ENCODE data around the gene HEMK1. TPM values are rescaled to one million over a fixed set of nuclear protein-coding genes. Genes with fewer than 3 reads are reported as not detected.

The HEMK1 gene
- total RNA-seq, 4 donors from 2014 or later = 4.5 to 8.1 (median 7.5) TPM

DNA sequence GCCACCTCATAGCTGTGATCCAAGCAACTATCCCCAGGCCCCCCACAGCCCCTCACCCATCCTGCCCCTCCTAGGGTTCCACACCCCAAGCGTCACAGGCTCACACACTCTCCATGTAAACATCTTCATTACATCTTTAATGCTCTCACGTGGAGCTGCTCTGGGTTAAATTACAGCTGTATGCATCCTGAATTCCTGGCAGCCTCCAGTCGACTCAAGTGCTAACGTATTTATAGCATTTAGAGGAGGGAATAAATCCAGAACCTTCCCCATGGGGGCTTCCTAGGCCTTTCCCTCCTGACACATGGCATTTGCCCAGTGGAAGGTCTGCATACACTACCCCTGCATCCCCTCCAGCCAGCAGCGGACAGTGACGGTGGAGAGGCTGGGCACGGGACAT is 11.4 kb upstream of the HEMK1 start:
- Histone ChIP-seq H3K4me1 (no peaks in the 10 kb centered on the region), H3K4me3 (no peak overlapping the region), H3K27ac (no peak overlapping the region), H3K36me3 (no peaks in the 10 kb centered on the region), H3K9me3 (no peaks in the 10 kb centered on the region), H3K27me3 (no peaks in the 10 kb centered on the region)
- intact Hi-C loops (cut with DNase I; ENCODE audit: low total_unique reads) = no loop called here
- DNase-seq (no peak), ATAC-seq (no peak)
- TF ChIP-seq POLR2A (IDR thresholded peaks at IDR 0.05) = no peak
- TF ChIP-seq, protein P1, sequence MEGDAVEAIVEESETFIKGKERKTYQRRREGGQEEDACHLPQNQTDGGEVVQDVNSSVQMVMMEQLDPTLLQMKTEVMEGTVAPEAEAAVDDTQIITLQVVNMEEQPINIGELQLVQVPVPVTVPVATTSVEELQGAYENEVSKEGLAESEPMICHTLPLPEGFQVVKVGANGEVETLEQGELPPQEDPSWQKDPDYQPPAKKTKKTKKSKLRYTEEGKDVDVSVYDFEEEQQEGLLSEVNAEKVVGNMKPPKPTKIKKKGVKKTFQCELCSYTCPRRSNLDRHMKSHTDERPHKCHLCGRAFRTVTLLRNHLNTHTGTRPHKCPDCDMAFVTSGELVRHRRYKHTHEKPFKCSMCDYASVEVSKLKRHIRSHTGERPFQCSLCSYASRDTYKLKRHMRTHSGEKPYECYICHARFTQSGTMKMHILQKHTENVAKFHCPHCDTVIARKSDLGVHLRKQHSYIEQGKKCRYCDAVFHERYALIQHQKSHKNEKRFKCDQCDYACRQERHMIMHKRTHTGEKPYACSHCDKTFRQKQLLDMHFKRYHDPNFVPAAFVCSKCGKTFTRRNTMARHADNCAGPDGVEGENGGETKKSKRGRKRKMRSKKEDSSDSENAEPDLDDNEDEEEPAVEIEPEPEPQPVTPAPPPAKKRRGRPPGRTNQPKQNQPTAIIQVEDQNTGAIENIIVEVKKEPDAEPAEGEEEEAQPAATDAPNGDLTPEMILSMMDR (IDR thresholded peaks at IDR 0.05 in 4 of 5, conservative IDR thresholded peaks at IDR 0.05 in 1 of 5) = no peak
- in situ Hi-C loops (cut with MboI; ENCODE audit: low sequenced_read_pairs in 4 of 4) = no loop called here

DNA sequence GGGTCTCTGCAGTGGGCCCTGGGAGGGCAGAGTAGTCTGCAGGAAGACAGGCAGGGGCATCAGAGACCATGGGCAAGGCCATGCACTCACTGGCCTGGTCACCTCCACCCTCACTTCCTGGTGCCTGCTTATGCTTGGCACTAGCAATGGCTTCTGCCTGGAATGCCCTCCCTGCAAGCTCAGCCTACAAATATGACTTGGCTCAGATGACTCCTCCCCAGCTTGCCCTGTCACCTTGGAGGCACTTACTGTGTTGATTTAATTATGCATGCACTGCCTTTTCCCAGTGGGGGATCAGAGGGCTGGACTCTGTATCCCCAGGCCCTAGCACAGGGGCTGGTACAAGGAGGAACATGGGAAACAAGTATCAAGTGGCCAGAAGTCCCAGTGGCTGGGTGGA is 9.6 kb upstream of the HEMK1 start:
- in situ Hi-C loops (cut with MboI; ENCODE audit: low sequenced_read_pairs in 4 of 4) = no loop called here
- Histone ChIP-seq H3K27ac (no peak overlapping the region), H3K4me1 (peaks cover 0 to 3% of the 10 kb centered on the region in 2 donors)

DNA sequence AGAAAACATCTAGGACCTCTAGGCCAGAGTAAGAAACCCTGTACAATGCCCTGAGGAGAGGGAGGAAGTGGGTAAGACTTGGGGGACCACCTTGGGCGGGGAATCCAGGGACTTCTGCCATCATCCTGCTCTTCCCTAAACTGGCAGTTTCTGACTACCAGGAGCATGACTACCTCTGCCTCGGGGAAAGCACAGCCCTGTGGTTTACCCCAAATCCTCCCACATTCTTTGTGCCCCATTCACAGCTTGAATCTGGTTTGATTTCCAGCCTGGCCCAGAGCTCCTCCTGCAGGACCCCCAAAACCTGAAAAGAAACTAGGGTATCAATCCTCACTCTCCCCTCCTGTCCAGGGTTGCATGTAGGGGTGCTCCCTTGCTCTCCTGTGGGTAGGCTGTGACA is 6.5 kb upstream of the HEMK1 start:
- no peak for TF ChIP-seq POLR2A (IDR thresholded peaks at IDR 0.05)
- TF ChIP-seq, protein P1 (IDR thresholded peaks at IDR 0.05 in 4 of 5, conservative IDR thresholded peaks at IDR 0.05 in 1 of 5) = no peak
- Histone ChIP-seq H3K9me3 (no peaks in the 10 kb centered on the region), H3K27me3 (no peaks in the 10 kb centered on the region), H3K4me3 (no peak overlapping the region), H3K27ac (no peak overlapping the region), H3K36me3 (no peaks in the 10 kb centered on the region), H3K4me1 (peaks cover 15 to 17% of the 10 kb centered on the region in 2 donors)
- in situ Hi-C loops (cut with MboI; ENCODE audit: low sequenced_read_pairs in 4 of 4) (no loop called here), intact Hi-C loops (cut with DNase I; ENCODE audit: low total_unique reads) (loop anchor here (10.0 kb wide), 1 partner anchor 112 kb away; the partner anchor contains the start of gene DOCK3)
- no peak for ATAC-seq
- DNase-seq = no peak

More for the DNA sequence above, 9.6 kb upstream of the HEMK1 start:
- ATAC-seq (no peak), DNase-seq (no peak)
- no peak overlapping the region for H3K4me3 ChIP-seq
- intact Hi-C loops (cut with DNase I; ENCODE audit: low total_unique reads) = loop anchor here (10.0 kb wide), 1 partner anchor 115 kb away; the partner anchor contains the start of gene DOCK3
- no peak for TF ChIP-seq POLR2A (IDR thresholded peaks at IDR 0.05)
- TF ChIP-seq, protein P1 (IDR thresholded peaks at IDR 0.05 in 4 of 5, conservative IDR thresholded peaks at IDR 0.05 in 1 of 5) = no peak
- no peaks in the 10 kb centered on the region for H3K9me3 ChIP-seq
- no peaks in the 10 kb centered on the region for H3K27me3 ChIP-seq
- no peaks in the 10 kb centered on the region for H3K36me3 ChIP-seq

DNA sequence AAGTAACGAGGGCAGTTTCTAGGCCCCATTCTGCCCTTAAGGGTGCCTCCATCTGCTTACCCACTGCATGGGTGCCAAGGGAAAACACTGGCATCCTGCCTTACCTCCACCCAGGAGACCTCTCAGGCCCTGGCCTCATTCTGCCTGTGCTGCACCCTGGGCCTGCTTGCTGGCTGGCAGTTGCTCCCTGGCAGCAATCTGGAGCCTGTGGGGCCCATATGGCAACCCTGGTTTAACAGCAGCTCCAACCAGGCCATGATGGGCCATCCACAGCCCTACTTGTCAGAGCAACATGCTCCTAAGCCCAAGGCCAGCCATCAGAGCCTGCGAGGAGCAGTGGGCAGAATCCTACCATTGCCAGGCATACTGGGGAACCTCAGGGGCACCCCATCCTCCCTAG is 5.5 kb upstream of the HEMK1 start:
- no peak overlapping the region for H3K27ac ChIP-seq
- H3K4me1 ChIP-seq = peaks cover 22 to 25% of the 10 kb centered on the region in 2 donors
- H3K36me3 ChIP-seq = no peaks in the 10 kb centered on the region
- intact Hi-C loops (cut with DNase I; ENCODE audit: low total_unique reads) = loop anchor here (10.0 kb wide), 1 partner anchor 111 kb away; the partner anchor contains the start of gene DOCK3
- in situ Hi-C loops (cut with MboI; ENCODE audit: low sequenced_read_pairs in 4 of 4) = no loop called here
- ATAC-seq (no peak), DNase-seq (no peak)
- TF ChIP-seq POLR2A (IDR thresholded peaks at IDR 0.05) = no peak
- TF ChIP-seq, protein P1 (IDR thresholded peaks at IDR 0.05 in 4 of 5, conservative IDR thresholded peaks at IDR 0.05 in 1 of 5) = no peak
- H3K9me3 ChIP-seq = no peaks in the 10 kb centered on the region
- no peaks in the 10 kb centered on the region for H3K27me3 ChIP-seq
- no peak overlapping the region for H3K4me3 ChIP-seq

DNA sequence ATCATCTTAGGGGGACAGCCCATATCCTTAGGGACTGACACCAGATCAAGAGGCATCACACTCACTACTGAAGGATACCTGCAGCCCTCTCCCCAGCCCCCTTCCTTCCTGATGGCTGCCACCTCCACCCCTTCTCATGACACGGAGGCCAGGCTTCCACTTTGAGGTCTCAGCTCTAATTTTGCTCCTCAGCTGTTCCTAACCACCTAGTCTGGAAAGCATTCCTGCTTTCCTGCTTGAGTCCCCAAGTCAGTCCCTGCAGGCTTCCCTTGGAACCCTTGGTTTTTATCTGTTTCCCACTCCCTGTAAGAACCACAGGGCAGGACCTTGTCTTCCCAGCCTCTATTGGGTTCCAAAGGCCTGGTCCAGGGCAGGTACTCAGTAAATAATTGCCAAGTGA is 5.0 kb upstream of the HEMK1 start:
- Histone ChIP-seq H3K9me3 (no peaks in the 10 kb centered on the region), H3K27ac (no peak overlapping the region), H3K27me3 (no peaks in the 10 kb centered on the region), H3K4me1 (peaks cover 22 to 25% of the 10 kb centered on the region in 2 donors), H3K4me3 (no peak overlapping the region), H3K36me3 (no peaks in the 10 kb centered on the region)
- ATAC-seq = no peak
- TF ChIP-seq, protein P1 (IDR thresholded peaks at IDR 0.05 in 4 of 5, conservative IDR thresholded peaks at IDR 0.05 in 1 of 5) = no peak
- TF ChIP-seq POLR2A (IDR thresholded peaks at IDR 0.05) = no peak
- intact Hi-C loops (cut with DNase I; ENCODE audit: low total_unique reads) = loop anchor here (10.0 kb wide), 1 partner anchor 110 kb away; the partner anchor contains the start of gene DOCK3
- no peak for DNase-seq
- in situ Hi-C loops (cut with MboI; ENCODE audit: low sequenced_read_pairs in 4 of 4) = no loop called here

Measured in gastrocnemius medialis (tissue), 4 donors.